ENCODE measurements around the gene CYB5B.

CYB5B gene

DNA sequence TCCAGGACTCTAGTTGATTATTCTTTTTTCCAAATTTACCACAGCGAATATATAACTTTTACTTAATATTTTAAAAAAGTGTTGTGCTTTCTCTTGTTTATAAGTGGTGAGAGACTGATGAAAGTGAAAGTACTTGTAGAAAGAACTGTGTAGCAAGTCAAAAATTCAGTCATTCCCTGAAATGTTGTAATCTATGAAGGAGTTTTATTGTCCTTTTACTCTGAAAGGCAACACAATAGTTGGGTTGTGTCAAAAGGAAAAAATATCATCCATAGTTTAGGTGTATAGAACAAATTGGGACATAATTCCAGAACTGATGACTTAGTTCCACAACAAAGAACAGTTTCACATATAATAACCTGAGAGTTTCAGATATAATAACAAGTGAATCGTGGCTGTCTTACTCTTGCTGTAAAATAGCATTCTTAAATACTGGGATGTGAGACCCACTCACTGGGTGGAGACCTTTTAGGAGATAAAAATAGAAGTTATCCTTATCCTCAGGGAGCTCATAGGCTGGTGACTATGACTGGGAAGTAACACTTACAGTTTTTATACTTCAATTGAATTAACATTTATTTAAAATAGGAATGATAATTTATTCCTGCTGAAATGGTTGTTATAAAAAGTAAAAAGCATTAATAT, 20.6 kb downstream of the CYB5B start:
- peak; percentile 2 for DNase-seq (ENCODE audit: low spot score)

DNA sequence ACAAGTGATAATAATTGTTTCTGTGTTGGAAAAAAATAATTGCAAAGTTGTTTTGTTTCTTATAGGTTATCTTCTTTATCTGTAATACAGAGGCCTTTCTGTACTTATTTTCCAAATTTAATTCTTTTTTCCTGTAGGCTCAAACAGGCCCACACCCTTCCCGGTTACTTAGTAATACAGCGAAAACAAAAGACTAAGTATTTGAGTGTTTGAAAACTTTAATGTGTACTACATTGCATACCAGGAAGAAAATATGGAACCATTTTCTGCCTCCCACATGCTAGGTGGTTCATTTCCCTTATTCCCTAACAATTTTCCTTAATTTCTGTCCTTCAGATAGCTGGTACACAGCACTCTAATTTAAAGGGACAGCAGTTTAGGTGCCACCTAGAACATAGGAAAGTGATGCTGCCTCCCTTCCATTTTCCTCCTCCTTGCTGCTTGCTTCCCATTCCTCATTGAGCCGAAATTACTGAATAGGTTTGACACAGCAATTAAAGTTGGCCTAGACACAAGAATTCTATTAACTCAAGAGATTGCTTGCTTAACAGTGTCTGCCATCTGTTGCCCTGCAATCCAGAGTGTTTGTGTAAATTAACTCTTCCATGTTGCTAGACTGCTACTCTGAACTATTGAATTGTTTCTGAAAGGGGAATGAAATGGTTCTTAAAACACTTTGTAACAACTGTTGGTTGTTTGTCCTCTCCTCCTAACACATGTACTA, 24.2 kb downstream of the CYB5B start:
- peak; percentile 60 for DNase-seq (ENCODE audit: low spot score)

DNA sequence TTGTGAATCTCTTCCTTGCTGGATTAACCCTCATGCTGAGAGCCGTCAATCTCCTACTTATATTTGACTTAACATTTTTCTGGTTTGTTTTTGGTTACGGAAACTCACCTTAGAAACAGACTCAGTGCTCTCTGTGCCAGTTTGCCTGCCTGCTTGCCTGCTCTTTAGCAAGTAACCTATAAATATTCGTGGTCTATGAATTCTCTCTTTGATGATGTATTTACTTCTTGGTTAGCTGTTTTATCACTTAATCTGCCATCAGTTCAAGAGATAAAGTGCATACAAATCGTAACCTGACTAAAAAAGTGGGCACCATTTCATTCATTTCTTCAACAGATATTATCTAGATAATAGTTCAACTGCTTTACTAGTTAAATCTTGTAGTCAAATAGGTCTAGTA, 26.7 kb downstream of the CYB5B start:
- no peak for DNase-seq (ENCODE audit: low spot score)

DNA sequence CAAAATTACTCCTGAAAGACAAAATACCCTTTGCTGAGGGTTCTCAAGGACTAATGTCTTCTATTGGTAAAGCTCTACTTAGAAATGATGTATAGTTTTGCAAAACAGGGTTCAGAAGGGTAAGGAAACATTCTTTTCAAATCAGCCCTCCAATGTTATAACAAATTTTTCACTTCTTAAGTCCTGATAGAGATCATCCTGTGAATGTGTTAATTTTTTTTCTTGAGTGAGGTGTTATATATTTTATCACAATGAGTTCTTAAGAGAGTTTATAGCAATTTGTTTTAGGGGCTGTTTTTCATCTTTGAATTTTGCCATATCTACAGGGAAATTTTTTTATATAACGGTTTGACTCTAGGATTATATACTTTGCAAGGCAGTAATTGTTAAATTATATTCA, 29.5 kb downstream of the CYB5B start:
- DNase-seq (ENCODE audit: low spot score) = no peak

DNA sequence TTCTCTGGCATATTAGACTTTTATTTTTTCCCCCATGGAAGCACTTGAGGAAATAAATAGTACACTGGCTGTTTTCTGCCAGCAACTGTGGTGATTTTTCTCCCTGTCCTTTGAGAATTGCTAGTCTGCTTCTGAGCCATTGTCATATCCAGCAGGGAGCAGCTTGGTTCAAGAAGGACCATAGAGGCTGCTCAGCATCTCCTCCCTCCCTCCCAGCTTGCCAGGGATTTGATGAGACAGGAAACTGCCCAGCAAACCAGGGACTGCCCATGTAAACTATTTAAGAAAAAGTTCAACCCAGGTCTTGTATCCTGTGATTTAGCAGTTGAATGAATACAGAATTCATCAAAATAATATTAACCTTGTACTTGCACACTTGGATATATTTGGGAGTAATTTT, 39.5 kb downstream of the CYB5B start:
- DNase-seq (ENCODE audit: low spot score) = peak; percentile 17

DNA sequence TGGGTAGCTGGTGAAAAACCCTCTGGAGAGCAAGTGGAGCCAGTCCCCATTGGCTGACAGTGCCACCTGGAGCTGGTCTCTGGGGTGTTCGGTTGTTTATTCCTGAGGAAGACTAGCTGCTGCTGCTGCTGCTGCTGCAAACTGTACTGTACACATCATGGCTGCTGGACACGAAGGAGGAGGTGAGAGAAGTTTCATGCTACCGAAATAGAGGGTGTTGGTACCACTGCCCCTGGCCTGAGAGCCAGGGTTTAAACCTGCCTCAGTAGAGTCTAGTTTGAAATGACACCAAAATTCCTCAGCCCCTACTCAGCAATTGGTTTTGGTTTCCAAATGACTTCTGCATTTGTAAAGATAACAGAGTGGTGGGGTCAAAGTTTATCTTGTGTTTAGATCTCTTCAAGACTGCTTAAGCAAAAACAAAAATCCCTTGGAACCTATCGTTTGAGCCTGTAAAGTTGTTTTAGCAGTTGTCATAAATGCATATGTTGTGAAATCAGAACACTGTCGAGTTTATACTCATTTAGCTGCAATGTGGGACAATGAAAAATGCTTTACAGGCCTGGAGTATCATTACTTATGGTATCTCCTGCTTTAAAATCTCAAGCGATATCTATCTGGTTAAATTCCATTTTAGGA, 40.8 kb downstream of the CYB5B start:
- DNase-seq (ENCODE audit: low spot score) = no peak

DNA sequence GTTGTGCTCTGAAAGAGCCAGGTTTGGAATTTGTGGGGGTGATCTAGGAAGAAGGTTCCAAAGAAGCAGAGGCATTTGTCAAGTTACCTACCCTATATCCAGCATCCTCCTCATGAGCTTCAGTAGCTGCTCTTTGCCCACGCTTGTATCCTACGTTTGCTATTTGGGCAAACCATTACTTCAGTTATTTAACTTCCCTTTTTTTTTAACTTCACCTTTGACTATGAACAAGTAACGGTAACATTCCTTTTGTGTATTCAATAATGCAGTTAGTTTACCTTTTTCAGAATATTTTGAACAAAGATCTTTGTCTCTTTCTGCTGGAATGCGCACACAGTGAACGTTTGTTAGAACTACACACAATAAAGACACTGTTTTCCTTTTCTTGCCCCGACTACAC, 41.5 kb downstream of the CYB5B start:
- no peak for DNase-seq (ENCODE audit: low spot score)

DNA sequence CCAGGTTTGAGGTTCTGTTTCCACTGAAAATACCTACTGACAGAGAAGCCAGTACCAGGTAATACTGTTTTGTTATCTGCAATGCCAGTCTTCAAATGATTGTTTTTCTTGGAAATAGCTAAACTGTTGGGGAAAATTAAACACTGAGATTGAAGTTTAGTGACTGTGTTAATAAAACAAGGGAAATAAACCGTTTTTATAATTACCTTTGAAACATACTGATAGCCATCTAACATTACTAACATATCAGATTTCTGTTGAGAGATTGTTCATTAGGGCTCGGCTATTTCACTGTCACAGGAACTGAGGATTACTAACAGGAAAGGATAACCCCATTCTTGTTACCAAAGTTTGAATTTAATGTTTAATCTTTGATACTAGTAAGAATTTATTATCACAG, 42.1 kb downstream of the CYB5B start:
- no peak for DNase-seq (ENCODE audit: low spot score)

DNA sequence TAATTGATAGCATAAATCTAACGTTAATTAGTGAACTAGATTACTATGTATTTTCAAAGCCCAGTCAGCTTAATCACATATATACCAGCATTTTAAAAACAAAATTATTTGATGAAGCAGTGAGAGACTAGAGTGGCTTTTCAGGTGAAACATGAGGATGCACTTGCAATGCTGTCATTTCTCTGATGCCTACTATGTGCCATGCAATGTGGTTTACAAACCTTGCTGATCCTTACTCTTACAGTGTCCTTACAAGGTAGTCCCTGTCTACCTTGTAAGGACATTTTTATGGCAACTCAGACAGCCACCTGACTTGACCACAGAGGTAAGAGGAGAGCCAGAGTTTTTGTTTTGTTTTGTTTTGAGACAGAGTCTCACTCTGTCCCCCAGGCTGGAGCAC, 42.7 kb downstream of the CYB5B start:
- no peak for DNase-seq (ENCODE audit: low spot score)

DNA sequence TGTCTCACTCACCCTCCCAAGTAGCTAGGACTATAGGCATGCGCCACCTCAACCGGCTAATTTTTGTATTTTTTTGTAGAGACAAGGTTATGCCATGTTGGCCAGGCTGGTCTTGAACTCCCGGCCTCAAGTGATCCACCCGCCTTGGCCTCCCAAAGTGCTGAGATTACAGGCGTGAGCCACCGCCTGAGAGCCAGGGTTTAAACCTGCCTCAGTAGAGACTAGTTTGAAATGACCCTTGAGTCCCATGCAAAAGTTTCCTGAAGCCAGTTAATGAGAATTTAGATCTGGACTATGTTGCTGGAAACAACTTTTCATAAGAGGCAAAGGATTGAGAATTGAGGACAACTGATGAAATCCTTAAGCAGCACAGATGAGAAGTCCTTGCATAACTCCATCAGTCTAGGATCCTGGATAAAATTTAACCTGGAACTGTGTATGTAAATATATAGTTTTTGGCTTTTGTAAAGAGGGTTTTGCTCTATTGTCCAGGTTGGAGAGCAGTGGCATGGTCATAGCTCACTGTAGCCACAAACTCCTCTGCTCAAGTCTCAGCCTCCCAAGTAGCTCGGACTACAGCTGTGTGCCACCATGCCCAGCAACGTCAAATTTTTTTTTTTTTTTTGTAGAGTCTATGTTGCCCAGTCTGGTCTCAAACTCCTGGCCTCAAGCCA, 43.2 kb downstream of the CYB5B start:
- DNase-seq (ENCODE audit: low spot score) = no peak

DNA sequence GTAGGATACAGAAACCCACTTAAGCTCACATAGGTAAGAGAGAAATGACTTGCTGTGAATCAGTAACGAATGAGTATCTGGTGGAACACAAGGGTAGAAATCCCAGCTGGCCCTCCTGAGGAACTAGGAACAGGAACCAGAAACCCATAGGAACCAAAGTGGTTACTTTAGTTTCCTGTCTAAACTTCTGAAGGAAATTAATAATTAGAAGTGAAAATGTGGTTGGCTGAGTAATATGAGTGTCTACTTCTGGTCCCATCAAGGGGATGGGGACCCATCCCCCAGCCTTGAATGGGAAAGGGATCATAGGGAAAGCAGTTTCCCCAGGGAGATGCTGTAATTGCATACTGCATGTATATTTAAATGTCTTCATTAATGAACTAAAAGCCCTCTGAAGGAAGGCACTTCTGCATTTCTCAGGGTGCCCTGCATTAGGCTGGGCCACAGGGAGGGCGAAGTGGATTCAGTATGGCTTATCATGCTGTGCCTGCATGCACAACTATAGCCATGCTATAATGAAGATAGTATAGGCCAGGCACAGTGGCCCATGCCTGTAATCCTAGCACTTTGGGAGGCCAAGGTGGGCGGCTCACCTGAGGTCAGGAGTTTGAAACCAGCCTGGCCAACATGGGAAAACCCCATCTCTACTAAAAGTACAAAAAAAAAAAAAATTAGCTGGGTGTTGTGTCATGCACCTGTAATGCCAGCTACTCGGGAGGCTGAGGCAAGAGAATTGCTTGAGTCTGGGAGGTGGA, 45.6 kb downstream of the CYB5B start:
- DNase-seq (ENCODE audit: low spot score) = no peak

DNA sequence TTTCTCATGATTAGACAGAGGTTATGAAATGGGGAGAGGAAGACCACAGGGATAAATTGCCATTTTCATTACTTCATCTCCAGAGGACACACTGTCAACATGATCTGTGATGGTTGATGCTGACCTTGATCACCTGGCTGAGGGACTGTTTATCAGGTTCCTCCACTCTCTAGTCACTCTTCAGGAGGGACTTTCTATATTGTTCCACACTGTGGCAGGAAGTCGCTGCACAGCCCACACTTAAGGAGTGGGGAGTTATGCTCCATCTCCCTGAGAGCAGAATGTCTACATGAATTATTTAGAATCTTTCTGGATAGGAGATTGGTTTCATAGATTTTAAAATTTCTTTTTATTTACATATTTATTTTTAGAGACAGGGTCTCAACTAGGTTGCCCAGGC, 46.7 kb downstream of the CYB5B start:
- DNase-seq (ENCODE audit: low spot score) = no peak

DNA sequence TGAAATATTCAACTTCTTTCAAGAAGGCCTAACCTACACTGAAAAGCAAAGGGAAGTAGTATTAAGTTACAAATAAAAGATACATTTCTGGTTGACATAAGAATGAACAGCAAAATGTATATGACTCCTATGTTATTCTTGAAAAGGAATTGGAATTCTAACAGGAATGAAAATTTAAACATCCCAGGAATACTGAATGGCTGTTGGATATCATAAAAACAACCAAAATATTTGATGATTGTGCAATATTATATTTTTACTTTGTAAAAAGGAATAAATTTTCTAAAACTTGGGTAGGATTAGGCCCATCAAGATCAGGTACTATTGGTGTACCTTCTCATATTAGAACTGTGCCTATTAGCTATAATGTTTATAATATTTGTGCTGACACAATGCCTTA, 50.0 kb downstream of the CYB5B start:
- no peak for DNase-seq (ENCODE audit: low spot score)

DNA sequence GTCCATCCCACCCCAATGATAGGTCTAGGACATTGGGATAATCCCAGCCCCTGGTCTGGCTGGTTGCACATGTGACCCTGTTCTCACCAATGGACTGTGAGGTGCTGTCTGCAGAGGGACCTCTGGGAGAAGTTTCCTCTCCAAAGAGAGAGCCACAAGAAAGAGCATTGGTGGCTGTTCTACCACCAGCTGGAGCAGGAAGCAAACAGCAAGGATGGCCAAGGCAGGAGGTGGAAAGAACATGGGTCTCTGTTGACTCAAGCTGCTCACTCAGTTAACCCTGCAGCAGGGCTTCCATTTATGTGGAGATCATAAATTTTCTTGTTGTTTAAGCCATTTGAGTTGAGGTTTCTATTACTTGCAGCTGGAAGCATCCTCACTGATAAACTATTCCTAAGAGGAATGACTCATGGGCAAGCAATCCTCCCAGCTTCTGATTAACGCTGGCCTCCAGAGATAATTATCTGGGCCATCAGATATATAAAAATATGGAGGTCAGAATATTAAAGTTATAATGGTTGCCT, 52.6 kb downstream of the CYB5B start:
- DNase-seq (ENCODE audit: low spot score) = peak; percentile 80

DNA sequence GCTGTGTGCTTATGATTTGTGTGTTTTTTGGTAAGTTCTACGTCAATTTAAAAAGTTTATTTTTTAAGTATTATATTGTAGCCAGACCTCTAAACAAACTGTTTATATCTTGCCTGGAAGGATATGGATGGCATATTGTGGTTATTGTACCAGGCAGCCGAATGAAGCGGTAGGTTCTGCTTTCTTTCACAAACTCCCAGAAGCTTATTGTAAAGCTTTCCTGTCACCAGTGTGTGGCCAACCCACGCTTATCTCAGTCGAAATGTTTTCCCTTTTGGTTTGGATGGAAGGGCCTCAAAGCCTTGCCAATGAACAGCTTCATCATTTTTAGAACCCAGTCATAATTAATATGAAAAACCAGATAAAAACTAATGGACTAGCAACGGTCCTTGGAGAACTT, 53.1 kb downstream of the CYB5B start:
- no peak for DNase-seq (ENCODE audit: low spot score)

DNA sequence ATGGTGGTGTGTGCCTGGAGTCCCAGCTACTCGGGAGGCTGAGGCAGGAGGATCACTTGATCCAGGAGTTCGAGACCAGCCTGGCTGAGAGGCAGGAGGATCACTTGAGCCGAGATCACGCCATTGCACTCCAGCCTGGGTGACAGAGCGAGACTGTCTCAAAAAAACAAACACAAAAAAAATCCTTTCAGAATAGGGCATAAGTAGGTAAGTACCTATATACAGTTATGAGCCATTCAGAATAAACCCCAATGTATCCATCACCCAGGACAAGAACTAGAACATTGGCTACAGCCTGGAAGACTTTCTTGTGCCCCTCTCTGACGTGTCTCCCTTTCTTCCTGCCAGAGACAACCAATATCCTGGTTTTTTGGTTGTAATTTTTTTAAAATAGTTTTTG, 54.3 kb downstream of the CYB5B start:
- DNase-seq (ENCODE audit: low spot score) = no peak

DNA sequence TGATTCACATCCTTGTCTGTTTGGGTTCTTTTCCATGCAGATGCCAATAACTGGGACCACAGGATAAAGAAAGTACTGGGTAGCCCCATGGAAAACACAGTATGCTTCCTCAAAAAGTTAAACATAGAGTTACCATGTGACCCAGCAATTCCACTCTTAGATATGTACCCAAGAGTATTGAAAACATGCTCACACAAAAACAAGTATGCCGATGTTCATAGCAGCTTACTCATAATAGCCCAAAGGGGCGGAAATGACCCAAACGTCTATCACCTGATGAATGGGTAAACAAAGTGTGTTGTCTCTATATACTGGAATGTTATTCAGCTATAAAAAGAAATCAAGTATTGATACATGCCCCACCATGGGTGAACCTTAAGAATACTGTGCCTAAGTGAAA, 55.4 kb downstream of the CYB5B start:
- DNase-seq (ENCODE audit: low spot score) = no peak

DNA sequence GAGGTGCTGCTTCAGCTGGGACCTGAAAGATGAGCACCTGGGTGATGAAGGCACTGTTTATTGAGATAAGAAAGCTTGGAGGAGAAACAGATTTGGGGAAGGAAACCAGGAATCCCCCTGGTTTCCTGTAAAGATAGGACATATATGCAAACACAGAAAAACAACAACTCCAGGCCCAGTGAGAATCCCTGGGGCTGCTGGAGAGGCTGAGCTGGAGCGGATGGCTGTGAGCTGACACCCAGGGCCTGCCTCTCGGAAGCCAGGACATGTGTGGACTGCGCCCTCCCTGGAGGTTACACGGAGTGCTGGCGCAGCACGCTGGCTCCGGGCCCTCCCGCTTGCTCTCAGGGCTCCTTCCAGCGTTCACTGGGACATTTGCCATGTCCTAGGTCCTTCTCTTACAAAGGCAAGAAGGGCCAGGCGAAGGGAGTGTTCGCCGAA, 57.5 kb downstream of the CYB5B start:
- DNase-seq (ENCODE audit: low spot score) = peak; percentile 74

DNA sequence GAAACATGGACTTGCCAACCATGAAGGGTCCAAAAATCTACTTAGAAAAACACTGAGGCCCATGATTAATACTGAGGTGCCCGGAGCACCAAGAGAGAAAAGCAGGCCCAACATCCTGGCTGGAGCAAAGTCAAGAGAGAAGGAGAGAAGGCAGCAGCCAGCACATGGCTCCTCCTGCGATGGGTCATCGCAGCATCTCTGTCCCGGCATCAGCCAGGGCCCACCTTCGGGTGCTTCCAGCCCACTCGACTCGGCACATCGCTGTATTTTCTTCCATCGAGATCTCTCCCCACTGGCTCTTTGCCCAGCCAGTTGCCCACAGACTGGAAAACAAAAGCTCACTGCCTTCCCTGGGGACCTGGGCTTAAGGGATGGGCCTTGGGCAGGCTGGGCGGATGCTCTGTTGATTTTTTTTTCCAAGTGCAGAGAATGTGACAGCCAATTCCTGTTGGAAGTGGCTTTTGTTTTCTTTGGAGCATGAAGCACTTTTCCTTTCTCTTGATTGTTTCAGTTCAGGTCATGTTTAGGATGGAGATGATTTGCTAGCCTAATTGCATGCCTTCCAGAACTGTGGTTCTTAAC, 58.1 kb downstream of the CYB5B start:
- peak; percentile 59 for DNase-seq (ENCODE audit: low spot score)

DNA sequence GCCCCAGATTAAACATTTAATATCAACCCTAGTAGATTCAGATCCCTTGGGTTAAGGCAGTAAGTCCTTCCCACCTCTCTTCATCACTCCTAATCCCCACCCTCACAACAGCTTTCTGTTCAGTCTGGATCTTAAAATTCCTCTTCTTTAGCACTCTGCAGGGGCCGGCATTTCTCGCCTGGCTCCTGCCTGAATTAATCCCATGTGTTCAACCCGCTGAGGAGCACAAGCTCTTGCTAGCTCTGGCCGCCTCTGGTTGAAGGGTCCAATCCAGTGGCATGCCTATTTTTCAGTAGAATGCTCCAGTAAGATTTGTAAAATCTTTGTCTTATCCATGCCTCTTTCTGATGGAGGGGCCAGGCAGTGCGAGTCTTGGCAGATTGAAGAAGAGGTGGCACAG, 59.2 kb downstream of the CYB5B start:
- DNase-seq (ENCODE audit: low spot score) = no peak

DNA sequence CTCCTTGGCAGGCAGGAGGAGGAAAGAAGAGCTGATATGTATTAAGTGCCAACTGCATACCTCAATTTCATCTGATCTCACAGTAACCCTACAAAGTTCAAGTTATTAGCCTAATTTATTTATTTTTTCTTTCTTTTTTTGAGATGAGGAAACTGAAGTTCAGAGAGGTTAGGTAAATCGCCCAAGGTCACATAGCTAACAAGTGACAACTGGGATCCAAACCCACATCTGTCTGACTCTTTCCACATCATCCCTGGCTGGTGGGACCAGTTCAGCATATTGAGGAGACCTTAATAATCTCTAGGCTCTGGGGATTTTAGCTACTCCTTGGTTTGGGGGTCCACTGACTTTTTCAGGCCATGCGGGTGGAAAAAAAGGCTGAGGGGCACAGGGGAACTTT, 60.9 kb downstream of the CYB5B start:
- no peak for DNase-seq (ENCODE audit: low spot score)

DNA sequence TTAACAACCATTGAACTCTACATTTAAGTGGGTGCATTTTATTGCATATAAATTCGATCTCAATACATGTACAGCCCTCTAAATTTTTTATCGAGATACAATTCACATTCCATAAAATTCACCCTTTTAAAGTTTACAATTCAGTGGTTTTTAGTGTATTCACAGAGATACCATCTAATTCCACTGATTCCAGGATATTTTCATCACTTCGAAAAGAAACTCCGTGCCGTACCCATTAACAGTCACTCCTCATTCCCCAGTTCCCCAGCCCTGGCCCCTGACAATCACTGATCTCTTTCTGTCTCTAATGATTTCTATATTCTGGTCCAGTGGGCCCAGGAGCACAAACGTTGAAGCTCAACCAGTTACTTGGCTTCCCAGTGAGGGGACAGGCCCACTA, 61.4 kb downstream of the CYB5B start:
- no peak for DNase-seq (ENCODE audit: low spot score)
